Epithelial cell of alveolus of lung (primary cell): ENCODE results near the gene MEFV. TPM values are rescaled to one million over a fixed set of nuclear protein-coding genes. Genes with fewer than 3 reads are reported as not detected.

Source experiments
- total RNA-seq: library from RNA; depleted of rRNA; stranded (reverse); fragments of >200 nt; gene quantifications from 2 replicates; pipeline ENCODE4 v1.2.1, GENCODE V29; 2015

The MEFV gene
- not detected in 2 replicates for total RNA-seq

GRCh38 chr16:3256146-3256865 is at the start of gene MEFV:
TSS of gene MEFV (minus strand) at chr16:3256633. CDS start at chr16:3256587, 46 bp downstream.

GRCh38 chr16:3305109-3306068 is 49.0 kb upstream of the MEFV start, which contains the start of the genes TIGD7 and ZNF75A:
TSS of gene TIGD7 (minus strand) at chr16:3305430. CDS start at chr16:3300614, 4,816 bp downstream.
TSS of gene ZNF75A (plus strand) at chr16:3305497. CDS start at chr16:3308429, 2,932 bp downstream.

GRCh38 chr16:3282730-3283542 is 26.5 kb upstream of the MEFV start, which contains the start of gene ZNF263:
TSS of gene ZNF263 (plus strand) at chr16:3283491. CDS start at chr16:3283819, 328 bp downstream.

GRCh38 chr16:3234857-3235561 is 21.4 kb downstream of the MEFV start, which contains the start of gene ZNF200:
TSS of gene ZNF200 (minus strand) at chr16:3235158. CDS start at chr16:3233755, 1,403 bp downstream.

Other genes starting within 250 kb of the MEFV start
- 0.39 TPM in 1 of 2 replicates, not detected in the other for gene CLDN9, start 243.7 kb downstream of the MEFV start, total RNA-seq
- 2.6 and 23.9 TPM in 2 replicates for gene CLDN6, start 238.4 kb downstream of the MEFV start, total RNA-seq
- gene TNFRSF12A, start 236.3 kb downstream of the MEFV start, total RNA-seq: 24.8 and 323 TPM in 2 replicates
- gene HCFC1R1, start 232.7 kb downstream of the MEFV start, total RNA-seq: 56.6 and 61.4 TPM in 2 replicates
- 18.5 and 33.4 TPM in 2 replicates for gene THOC6, start 232.6 kb downstream of the MEFV start, total RNA-seq
- 1.9 TPM in 1 of 2 replicates, not detected in the other for gene BICDL2, start 219.7 kb downstream of the MEFV start, total RNA-seq
- gene MMP25, start 210.1 kb downstream of the MEFV start, total RNA-seq: 0.13 TPM in 1 of 2 replicates, not detected in the other
- gene IL32, start 191.0 kb downstream of the MEFV start, total RNA-seq: 5.3 and 123 TPM in 2 replicates
- gene ZSCAN10, start 157.3 kb downstream of the MEFV start, total RNA-seq: not detected in 2 replicates
- 9.6 and 18.7 TPM in 2 replicates for gene ZNF205, start 144.0 kb downstream of the MEFV start, total RNA-seq
- 7.2 and 12.7 TPM in 2 replicates for gene ZNF213, start 121.6 kb downstream of the MEFV start, total RNA-seq
- not detected in 2 replicates for gene OR1F1, start 68.4 kb downstream of the MEFV start, total RNA-seq
- gene ZNF200, start 21.5 kb downstream of the MEFV start, total RNA-seq: 4.4 and 12.1 TPM in 2 replicates
- 34.6 and 49.3 TPM in 2 replicates for gene ZNF263, start 26.9 kb upstream of the MEFV start, total RNA-seq
- 2.5 and 8.1 TPM in 2 replicates for gene TIGD7, start 48.8 kb upstream of the MEFV start, total RNA-seq
- 8.1 and 26.1 TPM in 2 replicates for gene ZNF75A, start 48.9 kb upstream of the MEFV start, total RNA-seq
- not detected in 2 replicates for gene OR2C1, start 99.3 kb upstream of the MEFV start, total RNA-seq
- gene ZSCAN32, start 144.4 kb upstream of the MEFV start, total RNA-seq: 7.5 and 17.1 TPM in 2 replicates
- 7.1 and 12.5 TPM in 2 replicates for gene ZNF174, start 144.6 kb upstream of the MEFV start, total RNA-seq
- 1.5 and 1.9 TPM in 2 replicates for gene ZNF597, start 186.9 kb upstream of the MEFV start, total RNA-seq
- gene NAA60, start 187.0 kb upstream of the MEFV start, total RNA-seq: 17.1 and 37.0 TPM in 2 replicates
- not detected in 2 replicates for gene C16orf90, start 238.9 kb upstream of the MEFV start, total RNA-seq
- gene CLUAP1, start 244.4 kb upstream of the MEFV start, total RNA-seq: 12.3 and 27.1 TPM in 2 replicates